Forelimb muscle (tissue), 1 donor: ENCODE measurements around the gene NTN1. TPM values are rescaled to one million over a fixed set of nuclear protein-coding genes. Genes with fewer than 3 reads are reported as not detected.
"Not testable (repeated sequence)": the region's sequence is repeated elsewhere in the genome, so short reads cannot be mapped to it uniquely, and the experiment has no call there.

ENCODE experiments used
- DNase-seq: peaks from one replicate; pipeline ENCODE4 v3.0.0-alpha.2; 2013; ENCODE audit warnings: low read depth
- polyA plus RNA-seq: library from polyadenylated mRNA; unstranded; fragments of 120-200 nt; gene quantifications from one replicate; pipeline ENCODE4 v1.2.1, GENCODE V29; 2013; ENCODE audit not compliant: insufficient read length

NTN1 gene
- polyA plus RNA-seq, 1 donor, result 7.4 TPM

DNA sequence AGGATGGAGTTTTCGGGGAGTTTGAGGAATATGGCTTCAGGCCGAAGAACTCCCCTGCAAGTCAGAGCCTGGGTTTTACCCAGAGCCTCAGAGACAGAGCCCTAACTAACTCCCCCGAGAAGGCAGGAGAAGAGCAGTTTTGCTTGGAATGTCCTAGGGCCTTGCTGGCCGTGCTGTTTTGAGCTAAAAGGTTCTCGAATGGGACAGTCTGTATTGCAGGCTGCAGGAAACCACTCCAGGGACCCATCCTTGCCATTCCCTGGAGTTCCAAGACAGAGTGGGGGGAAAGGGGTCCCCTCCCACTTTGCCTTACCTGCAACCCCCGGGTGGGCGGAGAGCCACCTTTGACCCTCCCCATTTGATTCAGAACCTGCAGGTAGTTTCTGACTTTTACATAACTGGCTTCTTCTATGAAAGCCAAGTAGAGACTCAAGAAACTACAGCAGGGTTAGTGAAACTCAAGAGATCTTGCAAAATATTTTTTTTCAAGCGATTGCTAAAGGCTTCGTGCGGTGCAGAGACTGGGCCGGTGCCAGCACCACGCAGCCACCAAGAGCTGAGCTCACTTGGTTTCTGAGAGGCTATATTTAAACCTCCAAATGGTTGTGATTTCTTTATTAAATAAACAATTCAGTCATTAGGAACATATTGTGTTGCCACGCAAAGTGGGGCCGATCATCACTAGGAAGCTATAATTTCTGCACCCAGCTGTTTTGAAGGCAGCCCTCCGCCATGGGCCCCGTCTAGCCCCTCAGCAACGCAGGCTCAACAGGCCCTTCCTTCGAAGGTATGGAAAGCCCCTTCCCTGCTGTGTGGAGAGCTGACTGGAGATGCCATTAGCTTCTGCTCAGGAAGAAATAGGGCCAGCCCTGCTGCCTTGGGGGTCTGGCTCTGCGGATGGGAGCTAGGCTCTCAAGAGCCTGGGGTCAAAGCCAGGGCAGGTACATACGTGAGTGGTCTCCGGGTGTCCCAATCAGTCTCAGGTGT, 223.0 kb downstream of the NTN1 start:
- no peak for DNase-seq

DNA sequence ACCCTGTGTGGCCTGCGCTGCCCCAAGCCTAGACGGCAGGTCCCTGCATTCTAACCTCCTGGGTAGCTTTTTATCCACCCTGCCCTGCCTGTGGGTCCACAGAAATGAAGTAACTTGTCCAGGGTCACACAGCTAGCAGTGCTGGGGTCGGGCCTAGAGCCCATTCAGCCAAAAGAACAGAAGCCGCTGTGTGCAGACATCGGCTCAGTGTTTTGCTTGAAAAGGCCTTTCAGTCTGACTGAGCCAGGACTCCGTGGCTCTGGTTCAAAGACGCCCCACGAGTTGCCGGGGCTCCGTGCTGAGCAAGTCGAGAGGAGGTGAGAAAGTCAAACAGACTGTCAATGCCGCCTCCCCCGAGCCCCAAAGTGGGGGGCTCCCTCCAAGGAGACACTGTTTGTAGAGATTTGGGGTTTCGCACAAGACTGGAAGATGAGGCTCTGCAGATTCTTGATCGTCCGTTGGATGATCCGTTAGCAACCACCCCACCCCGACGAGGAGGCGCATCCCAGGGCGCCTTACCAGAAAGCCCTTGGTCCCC, 226.2 kb downstream of the NTN1 start:
- DNase-seq, result no peak

DNA sequence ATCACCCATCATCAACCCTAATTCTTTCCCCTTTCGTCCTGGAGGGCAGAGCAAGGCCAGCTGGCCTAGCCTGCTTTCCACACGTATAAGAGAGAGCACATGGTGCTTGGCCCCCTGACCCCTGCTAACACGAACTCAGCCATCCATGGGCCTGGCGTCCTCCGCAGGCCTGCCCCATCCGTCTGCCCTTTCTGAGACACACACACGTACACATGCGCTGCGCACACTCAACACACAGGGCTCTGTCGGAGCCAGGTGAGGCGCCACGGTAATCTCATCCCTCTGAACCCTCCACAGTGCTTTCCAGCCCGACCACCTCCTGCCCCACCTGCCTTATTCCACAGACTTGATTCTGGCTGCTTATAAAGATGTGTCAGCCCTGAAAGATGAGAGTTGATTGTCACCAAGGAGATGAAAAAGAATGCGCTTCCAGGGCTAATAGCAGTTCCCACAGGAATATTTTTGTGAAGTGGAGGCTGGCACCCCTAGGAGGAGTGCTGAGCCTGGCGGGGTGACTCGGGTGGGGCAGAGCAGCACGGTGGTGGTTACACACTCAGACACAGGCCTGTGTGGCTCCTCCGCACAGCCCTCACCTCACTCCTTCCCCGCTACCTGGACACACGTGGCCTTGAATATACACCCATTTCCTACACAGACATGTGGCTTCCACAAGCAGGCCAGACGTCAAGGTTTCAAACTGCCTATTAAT, 228.1 kb downstream of the NTN1 start:
- DNase-seq, result no peak

DNA sequence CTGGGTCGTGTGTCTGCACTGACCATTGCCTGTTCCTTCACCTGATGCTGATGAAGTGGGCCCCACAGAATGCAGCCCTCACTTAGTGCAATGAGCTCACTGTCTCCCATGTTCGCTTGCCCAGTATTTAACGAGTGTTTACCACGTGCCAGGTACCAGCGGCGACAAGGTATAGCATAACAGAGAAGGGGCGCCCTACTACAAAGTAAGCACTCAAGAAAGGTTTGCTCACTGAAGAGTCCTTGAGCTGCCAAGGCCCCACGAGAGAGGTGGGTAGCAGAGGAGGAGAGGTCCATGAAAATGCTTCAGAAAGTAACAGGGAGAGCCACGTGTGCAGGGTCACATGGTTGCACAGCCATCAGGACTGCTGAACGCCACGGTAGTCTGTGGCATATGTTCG, 230.0 kb downstream of the NTN1 start:
- DNase-seq, result no peak

DNA sequence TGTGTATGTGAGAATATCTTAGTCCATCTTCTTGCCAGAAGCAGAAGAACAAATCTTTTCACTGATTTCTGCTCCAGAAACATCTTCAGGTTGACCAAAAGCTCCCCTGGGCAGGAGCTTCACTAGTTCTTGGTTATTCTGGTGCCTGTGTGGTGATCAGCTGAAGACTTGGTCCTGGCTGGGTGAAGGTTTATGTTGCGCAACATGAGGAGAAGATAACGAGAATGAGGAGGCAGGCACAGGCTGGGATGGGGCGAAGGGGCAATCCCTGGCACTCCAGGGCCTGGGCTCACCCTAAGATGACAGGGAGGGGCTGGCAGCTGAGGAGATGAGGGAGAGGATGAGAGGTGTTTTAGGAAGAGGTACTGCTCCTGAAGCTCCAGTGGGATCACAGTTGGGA, 232.0 kb downstream of the NTN1 start:
- no peak for DNase-seq

DNA sequence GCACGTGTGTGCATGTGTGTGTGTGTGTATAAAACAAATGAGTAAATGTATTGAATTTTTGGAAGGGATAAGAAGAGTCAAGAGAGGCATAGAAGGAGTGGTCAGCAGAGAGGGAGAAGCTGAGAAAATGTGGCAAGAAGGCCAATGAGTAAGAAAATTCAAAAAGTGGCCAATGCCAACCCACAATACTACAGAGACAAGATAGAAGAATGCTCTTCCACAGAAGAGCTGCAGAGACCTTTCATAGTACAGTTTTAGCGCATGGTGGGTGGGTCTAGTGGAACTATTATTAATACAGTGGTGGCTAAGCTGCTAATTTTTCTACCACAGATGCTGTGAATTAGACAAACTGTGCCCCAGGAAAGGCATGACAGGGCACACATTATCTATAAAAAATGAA, 233.5 kb downstream of the NTN1 start:
- no peak for DNase-seq

DNA sequence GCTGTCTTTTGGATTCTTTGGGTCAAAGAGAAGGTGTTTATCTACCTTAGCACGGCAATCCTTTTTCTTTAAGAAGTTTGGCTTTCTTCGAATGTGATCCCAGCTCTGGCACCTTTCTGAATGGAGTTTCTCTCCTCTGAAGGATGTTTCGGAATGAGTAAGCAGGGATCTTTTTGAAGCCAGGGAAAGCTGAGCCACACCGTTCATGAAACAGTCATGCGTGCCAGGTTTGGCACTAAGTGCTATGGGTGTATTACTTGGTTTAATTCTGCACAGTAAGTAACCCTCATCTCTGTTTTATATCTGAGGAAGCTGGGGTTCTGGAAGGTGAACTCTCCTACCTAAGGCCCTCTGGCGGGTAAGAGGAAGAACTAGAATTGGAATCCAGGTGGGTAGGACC, 234.5 kb downstream of the NTN1 start:
- no peak for DNase-seq

DNA sequence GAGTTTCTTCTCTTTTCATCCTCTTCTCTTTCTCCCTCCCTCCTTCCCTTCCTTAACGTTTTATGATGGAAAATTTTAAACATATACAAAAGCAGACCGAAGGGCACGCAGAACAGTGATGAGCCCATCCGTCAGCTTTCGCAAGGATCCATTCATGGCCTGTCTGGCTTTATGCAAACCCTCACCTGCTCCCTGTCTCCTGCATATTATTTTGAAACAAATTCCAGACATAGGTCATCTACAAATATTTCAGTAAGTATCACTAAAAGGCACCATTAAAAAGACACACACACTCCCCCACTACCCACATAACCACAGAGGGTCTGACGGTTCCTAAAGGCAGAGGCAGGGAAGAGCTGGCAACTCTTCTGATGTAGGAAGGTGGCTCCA, 235.0 kb downstream of the NTN1 start:
- no peak for DNase-seq

DNA sequence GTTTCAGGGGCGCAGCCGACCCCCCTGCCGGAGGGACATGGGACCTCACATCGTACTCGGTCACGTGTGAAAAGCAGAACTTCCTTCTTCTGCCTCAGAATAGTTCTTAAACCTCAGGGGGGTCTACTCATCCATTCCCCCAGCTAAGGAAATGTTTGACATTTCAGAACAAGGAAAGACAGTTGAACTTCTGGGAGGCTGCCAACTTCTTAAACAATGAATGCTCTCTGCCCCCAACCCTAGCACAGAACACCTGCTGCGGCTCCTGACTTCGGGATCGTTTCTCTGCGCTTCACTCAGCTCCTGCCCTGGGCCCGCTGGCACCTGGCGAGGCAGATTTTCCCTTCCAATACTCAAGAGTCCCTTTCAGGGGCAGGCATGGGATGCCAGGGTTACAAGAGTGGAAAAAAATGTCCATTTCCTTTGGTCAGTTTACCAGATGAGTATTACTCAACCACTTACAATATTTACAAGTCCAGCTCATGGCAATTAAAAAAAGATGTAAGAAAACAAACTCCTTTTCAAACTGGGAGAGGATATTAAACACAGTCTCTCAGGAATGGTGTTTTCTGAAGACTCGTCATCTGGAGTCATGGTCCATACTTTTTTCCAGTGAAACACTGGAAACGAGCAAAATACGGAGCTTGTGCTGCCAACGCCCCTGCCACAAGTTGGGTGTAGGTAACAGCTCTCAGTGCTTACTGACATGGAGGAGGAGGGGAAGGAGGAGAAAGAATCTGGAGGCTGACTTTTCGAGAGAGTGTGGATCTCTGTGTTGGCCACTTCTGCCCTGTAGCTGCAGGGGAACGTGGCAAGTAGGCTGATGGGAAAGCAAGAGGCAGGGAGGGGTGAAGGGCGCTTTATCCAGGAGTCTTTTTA, 235.7 kb downstream of the NTN1 start:
- DNase-seq, result no peak

DNA sequence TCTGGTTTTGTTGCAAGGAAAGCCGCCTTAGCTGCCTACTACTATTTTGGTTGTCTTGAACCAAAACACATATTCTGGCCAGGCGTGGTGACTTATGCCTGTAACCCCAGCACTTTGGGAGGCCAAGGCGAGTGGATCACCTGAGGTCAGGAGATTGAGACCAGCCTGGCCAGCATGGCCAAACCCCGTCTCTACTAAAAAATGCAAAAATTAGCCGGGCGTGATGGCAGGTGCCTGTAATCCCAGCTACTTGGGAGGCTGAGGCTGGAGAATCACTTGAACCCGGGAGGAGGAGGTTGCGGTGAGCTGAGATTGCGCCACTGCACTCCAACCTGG, 236.3 kb downstream of the NTN1 start:
- not testable (repeated sequence) for DNase-seq

DNA sequence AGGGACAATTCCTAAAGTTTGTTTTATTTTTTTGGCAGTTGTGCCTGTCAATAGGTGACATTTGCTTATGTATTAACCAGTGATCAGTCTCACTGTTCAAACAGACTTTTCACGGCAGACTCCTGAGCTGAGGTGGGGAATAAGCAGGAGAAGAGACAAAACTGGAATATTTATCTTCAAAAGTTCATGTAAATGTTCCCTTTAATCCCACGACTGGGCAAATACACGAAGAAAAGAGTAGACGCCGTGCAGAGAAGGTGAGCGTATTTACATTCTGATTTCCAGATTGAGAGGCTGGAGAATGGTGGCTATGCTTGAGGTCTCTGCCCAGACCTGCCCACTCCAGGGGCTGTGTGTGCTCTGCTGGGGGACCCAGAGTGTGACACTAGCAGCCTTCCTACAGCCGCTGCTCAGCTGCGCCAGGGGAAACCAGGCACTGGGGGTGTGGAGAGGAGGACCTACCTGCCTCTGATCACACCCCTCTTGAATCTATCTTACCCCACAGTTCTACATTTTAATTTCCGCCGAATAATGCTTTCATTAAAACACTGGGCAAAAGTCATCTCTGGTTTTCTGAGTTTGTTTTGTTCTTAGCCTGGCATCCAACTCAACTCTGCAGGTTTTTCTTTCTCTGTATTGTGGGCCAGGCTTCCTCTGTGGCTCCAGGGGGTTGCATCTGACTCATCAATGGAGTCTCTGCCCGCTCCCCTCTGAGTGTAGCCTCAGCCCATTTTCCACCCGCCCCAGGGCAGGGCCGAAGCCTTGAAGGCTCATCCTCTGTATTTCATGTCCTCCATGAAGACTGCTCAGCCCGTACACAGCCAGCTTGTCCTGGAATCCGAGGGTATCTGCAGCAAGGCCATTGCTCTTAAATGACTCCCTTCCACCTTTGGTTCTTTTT, 237.1 kb downstream of the NTN1 start:
- no peak for DNase-seq

DNA sequence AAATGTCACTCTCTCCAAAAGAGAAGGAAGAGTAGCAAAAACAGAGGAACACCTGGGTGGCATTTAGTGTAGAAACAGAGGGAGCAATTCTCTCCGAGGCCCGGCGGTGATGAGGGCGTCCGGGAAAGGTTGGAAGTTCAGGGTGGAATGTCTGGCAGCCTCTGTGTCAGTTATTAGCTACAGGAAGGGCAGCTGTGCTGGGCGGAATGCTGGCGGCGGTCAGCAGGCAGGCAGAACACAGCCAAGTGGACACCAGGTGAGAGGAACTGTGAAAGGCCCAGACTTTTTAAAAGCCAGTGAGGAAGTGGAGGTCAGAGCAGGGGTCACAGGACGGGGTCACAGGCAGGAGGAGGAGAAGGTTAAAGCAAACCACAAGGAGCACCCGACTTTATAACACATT, 238.1 kb downstream of the NTN1 start:
- DNase-seq, result no peak

DNA sequence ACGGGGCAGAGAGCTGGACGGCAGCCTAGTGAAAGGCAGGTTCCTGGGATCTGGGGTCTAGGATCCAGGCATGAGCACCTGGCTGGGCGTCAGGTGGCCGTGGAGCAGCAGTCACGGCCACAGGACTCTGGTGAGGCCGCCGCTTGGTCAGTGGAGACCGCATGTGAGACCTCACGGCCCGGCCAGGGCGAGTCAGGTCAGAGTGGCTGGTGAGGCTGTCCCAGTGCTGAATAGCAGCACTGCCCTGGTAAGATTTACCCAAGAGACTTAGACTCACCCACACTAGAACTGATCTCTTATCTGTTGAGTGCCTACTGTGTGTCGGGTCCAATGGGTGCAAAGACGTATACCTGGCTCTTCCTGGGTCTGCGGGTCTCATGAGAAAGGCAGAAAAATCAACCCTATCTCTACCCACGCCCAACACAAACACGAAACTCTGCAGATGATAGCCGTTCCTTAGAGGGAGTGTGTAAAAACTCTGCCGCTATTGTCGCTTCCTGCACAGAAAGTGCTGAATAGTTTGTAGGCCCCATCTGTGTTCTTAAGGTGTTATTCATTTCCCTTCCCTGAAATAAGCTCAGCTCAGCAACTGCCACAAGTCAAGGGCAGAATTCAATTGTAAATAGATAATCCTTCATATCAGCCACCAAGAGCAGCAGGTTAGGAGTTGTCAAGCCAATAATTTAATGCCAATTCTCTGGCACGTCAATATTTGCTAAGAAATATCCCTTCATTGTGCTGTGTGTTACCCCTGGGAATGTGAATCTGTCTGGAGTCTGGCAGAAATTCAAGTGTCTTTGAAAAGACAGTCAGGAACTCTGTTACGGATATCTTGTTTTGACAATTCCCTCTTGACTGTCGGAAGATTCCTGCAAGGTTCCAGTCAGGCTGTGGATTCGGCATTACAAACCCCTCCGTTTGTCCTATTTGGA, 240.0 kb downstream of the NTN1 start:
- DNase-seq, result no peak

DNA sequence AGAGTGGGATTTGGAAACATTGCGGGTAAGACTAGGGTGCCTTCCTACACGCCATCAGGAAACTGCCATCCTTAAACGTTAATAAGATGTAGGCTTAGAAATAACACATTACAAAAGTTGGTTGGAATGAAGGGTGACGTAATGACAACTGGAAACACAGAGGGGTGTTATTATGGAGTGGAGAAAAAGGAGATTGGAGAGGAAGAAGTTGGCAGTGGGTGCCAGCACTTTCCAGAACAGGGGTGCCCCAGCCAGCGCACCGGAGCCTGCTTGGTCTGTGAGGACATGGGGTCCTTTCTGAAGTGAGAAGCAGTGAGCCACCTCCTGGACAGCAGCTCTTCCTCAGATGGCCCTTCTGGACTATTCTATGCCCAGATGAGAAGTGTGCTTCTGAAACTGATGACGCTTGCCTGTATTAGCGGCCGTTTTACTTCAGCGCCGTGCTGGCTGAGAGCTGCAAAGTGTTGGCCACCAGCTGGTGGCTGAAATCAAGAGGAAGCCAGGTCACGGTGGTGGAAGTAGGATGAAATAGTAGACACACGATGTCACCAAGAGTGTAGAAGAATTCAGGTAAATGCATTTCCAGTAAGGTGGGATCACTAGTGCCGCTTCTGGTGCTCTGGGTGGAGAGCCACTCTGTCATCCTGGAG, 244.8 kb downstream of the NTN1 start:
- no peak for DNase-seq

DNA sequence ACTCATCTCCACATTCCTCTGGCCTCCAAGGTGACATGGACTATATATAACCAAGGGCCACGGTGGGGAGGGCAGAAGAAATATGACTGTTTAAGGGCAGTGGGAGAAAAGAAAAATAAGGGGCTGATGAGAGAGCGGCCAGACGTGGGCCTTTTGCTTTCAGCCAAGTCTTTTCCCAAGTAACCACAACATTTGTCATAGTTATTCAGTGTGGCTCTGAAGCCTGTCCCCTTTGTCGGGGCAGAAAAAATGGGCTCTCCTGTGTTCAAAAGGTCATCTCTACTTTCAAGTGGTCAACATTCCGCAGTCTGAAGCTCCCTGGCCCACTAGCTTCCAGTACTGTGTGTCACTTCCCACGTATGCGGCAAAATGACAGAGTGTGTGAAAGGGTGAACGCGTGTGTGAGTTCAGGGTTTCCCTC, 245.4 kb downstream of the NTN1 start:
- DNase-seq, result no peak

DNA sequence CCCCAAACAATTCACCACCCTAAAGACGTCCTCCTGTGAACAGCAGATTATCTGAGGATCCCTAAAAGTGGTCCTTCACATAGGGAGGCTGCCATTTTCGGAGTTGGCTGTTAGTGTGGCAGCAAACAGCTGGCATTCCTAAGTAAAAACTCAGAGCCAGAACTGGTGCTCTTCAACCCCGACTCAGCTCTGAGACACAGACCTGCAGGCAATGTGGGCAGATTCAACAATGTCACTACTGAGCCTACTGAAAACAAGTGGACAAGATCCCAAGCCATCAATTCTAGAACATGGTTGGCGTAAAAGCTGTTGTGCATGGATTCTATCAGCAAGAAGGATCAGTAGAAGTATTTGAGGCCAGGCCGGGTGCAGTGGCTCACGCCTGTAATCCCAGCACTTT, 247.2 kb downstream of the NTN1 start:
- DNase-seq, result no peak

DNA sequence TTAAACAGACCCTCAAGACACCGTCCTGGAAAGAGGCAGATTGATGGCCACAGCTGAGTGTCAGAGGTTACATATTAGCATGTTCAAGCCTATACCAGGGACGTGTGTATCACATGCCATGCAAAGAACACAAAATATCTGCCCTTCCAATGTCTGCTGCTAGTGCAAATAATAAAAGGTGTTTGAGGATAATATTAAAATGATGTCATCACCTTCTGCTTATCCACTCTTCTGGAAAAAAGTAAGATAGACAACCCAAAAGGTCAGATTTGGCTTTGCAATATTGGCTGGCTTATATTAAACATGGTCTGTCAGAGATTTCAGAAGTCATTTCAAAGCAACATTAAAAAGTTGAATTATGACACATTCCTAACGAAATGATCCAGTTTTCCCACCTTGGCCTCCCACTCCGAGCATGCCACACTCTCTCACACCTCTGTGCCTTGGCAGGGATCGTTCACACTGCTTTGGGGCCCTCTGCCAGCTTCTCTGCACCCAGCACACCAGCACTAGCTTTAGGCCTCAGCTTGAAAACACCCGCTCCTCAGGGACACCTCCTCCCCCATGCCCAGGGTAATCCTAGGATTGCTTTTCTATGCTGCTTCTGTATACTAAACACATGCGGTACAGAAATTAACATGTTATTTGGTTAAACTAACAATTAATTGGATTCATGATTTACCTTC, 248.2 kb downstream of the NTN1 start:
- no peak for DNase-seq

DNA sequence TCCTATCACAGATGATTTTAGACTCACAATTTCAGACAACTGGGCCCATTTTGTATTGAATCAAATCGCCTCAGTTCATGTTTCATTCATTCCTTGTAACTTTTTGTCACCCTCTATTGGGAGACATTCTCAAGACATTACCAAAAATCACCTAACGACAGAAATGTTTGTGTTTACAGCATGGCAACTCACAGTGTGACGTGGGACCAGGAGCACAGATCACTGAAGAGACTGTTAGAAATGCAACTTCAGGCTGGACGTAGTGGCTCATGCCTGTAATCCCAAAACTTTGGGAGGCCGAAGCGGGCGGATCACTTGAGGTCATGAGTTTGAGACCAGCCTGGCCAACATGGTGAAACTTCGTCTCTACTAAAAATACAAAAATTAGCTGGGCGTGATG, 249.6 kb downstream of the NTN1 start:
- DNase-seq, result no peak

DNA sequence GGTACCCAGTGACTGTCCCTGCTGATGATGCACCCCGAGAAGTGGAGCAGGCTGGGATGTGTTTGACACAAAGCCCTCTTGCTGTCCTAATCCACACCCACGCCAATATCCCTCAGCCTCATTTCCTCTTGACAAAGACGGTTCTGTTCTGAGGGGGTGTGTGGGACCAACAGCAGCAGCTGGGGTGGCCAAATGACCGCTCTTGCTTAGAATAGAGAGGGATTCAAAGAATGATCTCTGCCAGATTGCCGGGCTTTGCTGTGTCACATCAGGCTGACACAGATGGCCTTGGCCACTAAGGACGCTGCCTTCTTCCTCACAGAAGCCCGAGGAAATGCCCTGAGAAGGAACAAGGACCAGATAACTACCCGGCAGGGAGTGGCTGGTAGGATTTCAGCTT, 250.7 kb downstream of the NTN1 start:
- no peak for DNase-seq
